KMS-11 (cell line): ENCODE results near the gene ZNF563.

Experiments used
- H2AFZ ChIP-seq: fragments of 200-600 bp; sonication (generic); 2 replicates; pipeline ENCODE4 v1.6.1; 2016; ENCODE audit warnings: antibody characterized with exemption, mixed run types, low read depth
- H3K27ac ChIP-seq: fragments of 200-600 bp; sonication (generic); 2 replicates; pipeline ENCODE4 v1.6.1; 2016; ENCODE audit warnings: mild to moderate bottlenecking, mixed run types
- H3K27me3 ChIP-seq: fragments of 200-600 bp; sonication (generic); 2 replicates; pipeline ENCODE4 v1.6.1; 2017; ENCODE audit warnings: mild to moderate bottlenecking, low read depth, mixed run types, moderate library complexity; ENCODE audit not compliant: insufficient read depth
- H3K36me3 ChIP-seq: fragments of 200-600 bp; sonication (generic); 2 replicates; pipeline ENCODE4 v1.6.1; 2017; ENCODE audit warnings: mild to moderate bottlenecking, mixed run types; ENCODE audit not compliant: insufficient read depth
- H3K4me1 ChIP-seq: fragments of 200-600 bp; sonication (generic); 2 replicates; pipeline ENCODE4 v1.6.1; 2016; ENCODE audit warnings: mild to moderate bottlenecking, low read depth, mixed run types; ENCODE audit not compliant: poor library complexity, severe bottlenecking
- H3K4me2 ChIP-seq: fragments of 200-600 bp; sonication (generic); 2 replicates; pipeline ENCODE4 v1.7.0; 2016; ENCODE audit warnings: mild to moderate bottlenecking, mixed run types
- H3K4me3 ChIP-seq: fragments of 200-600 bp; sonication (generic); IDR thresholded peaks from 2 replicates; pipeline ENCODE4 v1.6.1; 2017; ENCODE audit warnings: low read depth, low read length, mixed read lengths; ENCODE audit not compliant: insufficient read depth
- H3K79me2 ChIP-seq: fragments of 200-600 bp; sonication (generic); 2 replicates; pipeline ENCODE4 v1.6.1; 2016; ENCODE audit warnings: low read depth, mixed run types; ENCODE audit not compliant: insufficient read depth
- H3K9ac ChIP-seq: fragments of 200-600 bp; sonication (generic); 2 replicates; pipeline ENCODE4 v1.6.1; 2016; ENCODE audit warnings: mild to moderate bottlenecking, mixed run types
- H4K20me1 ChIP-seq: fragments of 200-600 bp; sonication (generic); 2 replicates; pipeline ENCODE4 v1.6.1; 2016; ENCODE audit warnings: mild to moderate bottlenecking, mixed run types; ENCODE audit not compliant: insufficient read depth
- CTCF ChIP-seq: fragments of 200-600 bp; sonication (generic); conservative IDR thresholded peaks from 2 replicates; pipeline ENCODE4 v1.6.1; 2017; ENCODE audit warnings: low read depth, mild to moderate bottlenecking, antibody characterized with exemption, low read length, moderate library complexity, mixed read lengths

ZNF563 gene

DNA sequence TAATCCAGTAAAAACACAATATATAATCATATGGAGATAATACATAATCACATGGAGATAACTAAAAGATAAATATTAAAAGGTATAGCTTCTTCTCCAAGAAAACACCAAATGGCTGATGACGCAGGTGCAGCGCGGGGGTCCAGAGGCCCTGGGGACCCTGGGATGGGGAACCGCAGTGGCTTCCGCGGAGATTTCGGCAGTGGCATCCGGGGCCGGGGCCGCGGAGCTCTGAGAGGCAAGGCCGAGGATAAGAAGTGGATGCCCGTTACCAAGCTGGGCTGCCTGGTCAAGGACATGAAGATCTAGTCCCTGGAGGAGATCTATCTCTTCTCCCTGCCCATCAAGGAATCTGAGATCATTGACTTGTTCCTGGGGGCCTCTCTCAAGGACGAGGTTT, 49.2 kb downstream of the ZNF563 start:
- Histone ChIP-seq H3K36me3 (no peaks in the 10 kb centered on the region), H3K27me3 (no peaks in the 10 kb centered on the region), H3K79me2 (no peaks in the 10 kb centered on the region; the same call in 1 of the 2 replicates), H3K4me1 (no peaks in the 10 kb centered on the region), H3K27ac (no peak overlapping the region), H3K9ac (no peak overlapping the region), H3K4me2 (no peak overlapping the region), H4K20me1 (no peaks in the 10 kb centered on the region), H2AFZ (no peak overlapping the region), H3K4me3 (no peak overlapping the region)
- no peak for TF ChIP-seq CTCF

- no peak overlapping the region for H3K4me3 ChIP-seq
- no peak overlapping the region for H3K9ac ChIP-seq
- H3K27ac ChIP-seq = no peak overlapping the region
- no peaks in the 10 kb centered on the region for H3K27me3 ChIP-seq
- no peaks in the 10 kb centered on the region for H3K79me2 ChIP-seq
- no peak overlapping the region for H2AFZ ChIP-seq
- no peak overlapping the region for H3K4me2 ChIP-seq
- H4K20me1 ChIP-seq = no peaks in the 10 kb centered on the region
- no peaks in the 10 kb centered on the region for H3K36me3 ChIP-seq
- no peak for TF ChIP-seq CTCF
- no peaks in the 10 kb centered on the region for H3K4me1 ChIP-seq
Observed at GRCh38 chr19:12278713-12279112, 54.7 kb downstream of the ZNF563 start.

- H2AFZ ChIP-seq = no peak overlapping the region
- H3K27me3 ChIP-seq = no peaks in the 10 kb centered on the region
- H3K4me3 ChIP-seq = no peak overlapping the region
- no peaks in the 10 kb centered on the region for H3K79me2 ChIP-seq
- H3K9ac ChIP-seq = no peak overlapping the region
- no peak overlapping the region for H3K4me2 ChIP-seq
- no peak for TF ChIP-seq CTCF
- H3K36me3 ChIP-seq = no peaks in the 10 kb centered on the region
- H3K27ac ChIP-seq = no peak overlapping the region
- H4K20me1 ChIP-seq = no peaks in the 10 kb centered on the region
- no peaks in the 10 kb centered on the region for H3K4me1 ChIP-seq
Observed at GRCh38 chr19:12272980-12273901, 60.2 kb downstream of the ZNF563 start.

DNA sequence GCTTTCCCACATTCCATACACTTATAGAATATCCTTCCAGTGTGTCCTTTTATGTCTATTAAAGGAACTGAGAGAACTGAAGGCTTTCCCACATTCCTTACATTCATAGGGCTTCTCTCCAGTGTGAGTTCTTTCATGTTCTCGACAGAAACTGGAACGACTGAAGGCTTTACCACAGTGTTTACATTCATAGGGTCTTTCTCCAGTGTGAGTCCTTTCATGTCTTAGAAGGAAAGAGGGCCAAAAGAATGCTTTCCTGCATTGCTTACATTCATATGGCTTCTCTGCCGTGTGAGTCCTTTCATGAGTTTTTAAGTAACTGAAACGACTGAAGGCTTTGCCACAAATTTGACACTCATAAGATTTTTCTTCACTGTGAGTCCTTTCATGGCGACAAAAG, 61.0 kb downstream of the ZNF563 start:
- TF ChIP-seq CTCF = no peak
- H3K79me2 ChIP-seq = no peaks in the 10 kb centered on the region
- H3K4me2 ChIP-seq = no peak overlapping the region
- no peaks in the 10 kb centered on the region for H3K4me1 ChIP-seq
- no peak overlapping the region for H3K4me3 ChIP-seq
- no peaks in the 10 kb centered on the region for H3K36me3 ChIP-seq
- H4K20me1 ChIP-seq = no peaks in the 10 kb centered on the region
- no peaks in the 10 kb centered on the region for H3K27me3 ChIP-seq
- no peak overlapping the region for H3K9ac ChIP-seq
- no peak overlapping the region for H3K27ac ChIP-seq
- no peak overlapping the region for H2AFZ ChIP-seq
